Body of pancreas (tissue), 4 donors: Measurements from ENCODE around the gene SEC14L1. TPM values are rescaled to one million over a fixed set of nuclear protein-coding genes. Genes with fewer than 3 reads are reported as not detected.

Experiments used
- ATAC-seq: fragments of 150-250 bp; one replicate; pipeline ENCODE4 v1.9.1; 2016
- DNase-seq, 4 donors: peaks; one replicate each; pipeline ENCODE4 v3.0.0-alpha.2; 2019
- H3K27ac ChIP-seq, 4 donors: fragments of 200-600 bp; sonication (generic); 1 replicate in 3 of 4; 2 replicates in 1 of 4; pipeline versions ENCODE4 v1.5.1 to v1.6.1; 2016 to 2019; ENCODE audit warnings: mild to moderate bottlenecking in 1 of 4, mixed read lengths in 1 of 4, moderate library complexity in 1 of 4
- H3K27me3 ChIP-seq, 2 donors: fragments of 200-600 bp; sonication (generic); one replicate each; pipeline ENCODE4 v1.6.0; 2016; ENCODE audit warnings: mild to moderate bottlenecking in 1 of 2
- H3K36me3 ChIP-seq, 2 donors: fragments of 200-600 bp; sonication (generic); replicated peaks in 1 of 2; 2 replicates each; pipeline ENCODE4 v1.5.1; 2016; ENCODE audit warnings: low read depth in 2 of 2; ENCODE audit not compliant: insufficient read depth in 1 of 2
- H3K4me1 ChIP-seq: fragments of 200-600 bp; sonication (generic); one replicate; pipeline ENCODE4 v1.6.0; 2016
- H3K4me3 ChIP-seq, 2 donors: fragments of 200-600 bp; sonication (generic); 1 replicate in 1 of 2; 2 replicates in 1 of 2; pipeline ENCODE4 v1.5.1; 2016 to 2019
- H3K9me3 ChIP-seq, 3 donors: fragments of 200-600 bp; sonication (generic); 1 replicate in 2 of 3; 2 replicates in 1 of 3; pipeline ENCODE4 v1.5.1; 2016
- CTCF ChIP-seq, 7 experiments: fragments of 450-650 bp in 4 of 7; fragments of 200-600 bp in 3 of 7; sonication (generic) in 3 of 7; IDR thresholded peaks; one replicate each; pipeline ENCODE4 v1.5.1; 2016 to 2019; ENCODE audit warnings: antibody characterized with exemption in 7 of 7
- POLR2A ChIP-seq, 3 donors: fragments of 450-650 bp; IDR thresholded peaks; one replicate each; pipeline ENCODE4 v1.6.1; 2016; ENCODE audit warnings: antibody characterized with exemption in 3 of 3, mild to moderate bottlenecking in 2 of 3
- WGBS, 2 donors: methylation state at CpG; one replicate each; pipeline ENCODE4 v1.1.5; 2017; 5-methylcytosine and 5-hydroxymethylcytosine counted together
- intact Hi-C: fragments of 100-400 bp; cut with DNase I; formaldehyde crosslinking; loops from one replicate; pipeline ENCODE4 v1.15.1; 2023
- total RNA-seq, 2 donors: library from RNA; depleted of rRNA; stranded (reverse); fragments of >200 nt; gene quantifications; one replicate each; pipeline ENCODE4 v1.1.0, GENCODE V29; 2016

SEC14L1 gene
- total RNA-seq, 2 donors from 2014 or later = 22.1 to 36.8 TPM

GRCh38 chr17:77146882-77147281 lies 6.1 kb downstream of the SEC14L1 start:
- H3K36me3 ChIP-seq = no peaks in the 10 kb centered on the region
- ATAC-seq (peak; percentile 79), DNase-seq (peak; percentile 76 to 85 (median 79))
- peaks cover 65% of the 10 kb centered on the region for H3K4me1 ChIP-seq
- H3K9me3 ChIP-seq = no peaks in the 10 kb centered on the region
- TF ChIP-seq CTCF (IDR thresholded peaks at IDR 0.05) (peak in 5 of 7 experiments; percentile 27 to 59 (median 45)), POLR2A (IDR thresholded peaks at IDR 0.05) (peak in 2 of 3 donors; percentile 69 to 78)
- H3K27ac ChIP-seq = peak overlapping the region; percentile 46 to 97 (median 83)
- H3K27me3 ChIP-seq = no peaks in the 10 kb centered on the region
- no peak overlapping the region for H3K4me3 ChIP-seq
- intact Hi-C loops = loop anchor here (10.0 kb wide), 1 partner anchor 52 kb away; no protein-coding TSS in a partner anchor
- WGBS, 2 donors = 5 to 24% methylated on average over 17 of the region's 17 CpGs

GRCh38 chr17:77147357-77147801 lies 6.6 kb downstream of the SEC14L1 start:
- Histone ChIP-seq H3K36me3 (no peaks in the 10 kb centered on the region), H3K9me3 (no peaks in the 10 kb centered on the region), H3K27ac (peak overlapping the region; percentile 46 to 97 (median 83)), H3K4me3 (no peak overlapping the region), H3K4me1 (peaks cover 60% of the 10 kb centered on the region), H3K27me3 (no peaks in the 10 kb centered on the region)
- TF ChIP-seq CTCF (IDR thresholded peaks at IDR 0.05) (no peak), POLR2A (IDR thresholded peaks at IDR 0.05) (no peak)
- DNase-seq (peak; percentile 37 to 57 (median 52)), ATAC-seq (peak; percentile 45)
- WGBS, 2 donors = 13 to 23% methylated on average over 8 of the region's 8 CpGs
- intact Hi-C loops = loop anchor here (10.0 kb wide), 1 partner anchor 53 kb away; no protein-coding TSS in a partner anchor

GRCh38 chr17:77148077-77148939 lies 7.5 kb downstream of the SEC14L1 start:
- peaks cover 59% of the 10 kb centered on the region for H3K4me1 ChIP-seq
- H3K27ac ChIP-seq = peak overlapping the region; percentile 46 to 97 (median 64)
- H3K36me3 ChIP-seq = no peaks in the 10 kb centered on the region
- 45 to 52% methylated on average over 15 of the region's 15 CpGs for WGBS, 2 donors
- TF ChIP-seq CTCF (IDR thresholded peaks at IDR 0.05) (no peak), POLR2A (IDR thresholded peaks at IDR 0.05) (no peak)
- no peak for ATAC-seq
- intact Hi-C loops = loop anchor here (10.0 kb wide), 1 partner anchor 54 kb away; no protein-coding TSS in a partner anchor
- no peak overlapping the region for H3K4me3 ChIP-seq
- no peaks in the 10 kb centered on the region for H3K9me3 ChIP-seq
- no peak for DNase-seq
- H3K27me3 ChIP-seq = no peaks in the 10 kb centered on the region

GRCh38 chr17:77148940-77149510 lies 8.3 kb downstream of the SEC14L1 start:
- intact Hi-C loops = loop anchor here (10.0 kb wide), 1 partner anchor 54 kb away; no protein-coding TSS in a partner anchor
- ATAC-seq = no peak
- TF ChIP-seq POLR2A (IDR thresholded peaks at IDR 0.05) (no peak), CTCF (IDR thresholded peaks at IDR 0.05) (no peak)
- Histone ChIP-seq H3K27ac (peak overlapping the region; percentile 46 to 97 (median 64)), H3K9me3 (no peaks in the 10 kb centered on the region), H3K4me1 (peaks cover 61% of the 10 kb centered on the region), H3K36me3 (no peaks in the 10 kb centered on the region), H3K27me3 (no peaks in the 10 kb centered on the region), H3K4me3 (no peak overlapping the region)
- WGBS, 2 donors = 50 to 53% methylated on average over 10 of the region's 10 CpGs
- DNase-seq = peak in 1 of 4 donors; percentile 30
